BJ (cell line): ENCODE results near the gene FITM1. TPM values are rescaled to one million over a fixed set of nuclear protein-coding genes. Genes with fewer than 3 reads are reported as not detected.
A peak's percentile ranks its signal among the peaks of the same experiment; 100 is the strongest.

ENCODE experiments used
- CTCF ChIA-PET: fragments of 350-600 bp; formaldehyde crosslinking; extraction: SDS; loops from one replicate; lab custom pipeline; 2021; ENCODE audit warnings: antibody characterized with exemption, inconsistent platforms; lab: Yijun Ruan, JAX
- POLR2A ChIA-PET: fragments of 300-600 bp; sonication (Branson Sonifier 250); formaldehyde crosslinking; extraction: SDS; loops from one replicate; lab custom pipeline; 2021; ENCODE audit warnings: antibody characterized with exemption; lab: Charles Lee
- DNase-seq: peaks from one replicate; pipeline ENCODE4 v3.0.0-alpha.2; 2011; ENCODE audit warnings: low read depth
- H3K27me3 ChIP-seq: 2 replicates; pipeline ENCODE4 v1.6.0; 2011; ENCODE audit warnings: low read length; ENCODE audit not compliant: control insufficient read depth, insufficient read depth
- H3K36me3 ChIP-seq: 2 replicates; pipeline ENCODE4 v1.5.1; 2011; ENCODE audit warnings: low read length; ENCODE audit not compliant: control insufficient read depth, insufficient read depth
- H3K4me3 ChIP-seq: 2 replicates; pipeline ENCODE4 v1.5.1; 2011; ENCODE audit warnings: low read depth, mild to moderate bottlenecking, control low read depth, low read length
- polyA plus RNA-seq: library from polyadenylated mRNA; depleted of rRNA; stranded (reverse); fragments of >200 nt; gene quantifications from 2 replicates; pipeline ENCODE4 v1.2.3, GENCODE V29; 2011; rRNA removed
- small RNA-seq: library from RNA; depleted of rRNA; stranded (forward); fragments of <200 nt; gene quantifications from one replicate; pipeline ENCODE3, GENCODE V24; 2012; ENCODE audit warnings: low replicate concordance, low read depth; ENCODE audit not compliant: insufficient read length
- TF ChIP-seq, protein P1 (sequence below): IDR thresholded peaks from 2 replicates; pipeline ENCODE4 v1.5.1; 2011; ENCODE audit warnings: low read depth, mild to moderate bottlenecking, control low read depth, inconsistent platforms, low read length, moderate library complexity; ENCODE audit not compliant: insufficient read depth

The FITM1 gene
- polyA plus RNA-seq, 1 experiment: 0.10 TPM

DNA sequence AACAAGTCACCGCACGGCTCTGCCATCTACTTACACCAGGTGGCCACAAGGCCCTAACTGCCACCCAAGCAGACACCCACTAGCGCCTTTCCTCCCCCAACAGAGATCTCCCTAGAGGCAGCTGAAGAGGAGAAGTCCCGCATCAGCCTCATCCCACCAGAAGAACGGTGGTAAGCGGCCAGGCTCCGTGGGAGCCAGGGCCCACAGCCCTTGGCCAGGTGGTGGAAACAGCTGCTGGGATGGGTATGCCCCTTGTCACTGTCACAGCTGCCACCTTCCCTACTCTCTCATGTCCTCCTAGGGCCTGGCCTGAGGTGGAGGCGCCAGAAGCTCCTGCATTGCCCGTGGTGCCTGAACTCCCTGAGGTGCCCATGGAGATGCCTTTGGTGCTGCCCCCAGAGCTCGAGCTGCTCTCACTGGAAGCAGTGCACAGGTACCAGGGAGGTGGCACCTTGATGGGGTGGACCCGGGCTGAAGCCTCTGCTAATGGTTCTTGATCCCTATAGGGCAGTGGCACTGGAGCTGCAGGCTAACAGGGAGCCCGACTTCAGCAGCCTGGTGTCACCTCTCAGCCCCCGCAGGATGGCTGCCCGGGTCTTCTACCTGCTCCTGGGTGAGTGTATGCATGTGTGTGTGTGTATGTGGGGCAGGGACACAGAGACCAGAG lies 49.0 kb downstream of the FITM1 start:
- ChIA-PET POLR2A (interaction anchor here (0.6 to 1.4 kb wide), 2 partner anchors 18 to 619 kb away, joined by 4 to 5 read pairs; partner anchors contain the start of gene IRF9), CTCF (interaction anchor here (0.8 to 3.1 kb wide), 8 partner anchors 9 to 130 kb away, joined by 3 to 14 read pairs (median 3); partner anchors contain the start of genes CIDEB, IPO4, IRF9 and PSME2)
- Histone ChIP-seq H3K27me3 (no peaks in the 10 kb centered on the region), H3K4me3 (no peak overlapping the region), H3K36me3 (peaks cover 48% of the 10 kb centered on the region)
- TF ChIP-seq, protein P1, sequence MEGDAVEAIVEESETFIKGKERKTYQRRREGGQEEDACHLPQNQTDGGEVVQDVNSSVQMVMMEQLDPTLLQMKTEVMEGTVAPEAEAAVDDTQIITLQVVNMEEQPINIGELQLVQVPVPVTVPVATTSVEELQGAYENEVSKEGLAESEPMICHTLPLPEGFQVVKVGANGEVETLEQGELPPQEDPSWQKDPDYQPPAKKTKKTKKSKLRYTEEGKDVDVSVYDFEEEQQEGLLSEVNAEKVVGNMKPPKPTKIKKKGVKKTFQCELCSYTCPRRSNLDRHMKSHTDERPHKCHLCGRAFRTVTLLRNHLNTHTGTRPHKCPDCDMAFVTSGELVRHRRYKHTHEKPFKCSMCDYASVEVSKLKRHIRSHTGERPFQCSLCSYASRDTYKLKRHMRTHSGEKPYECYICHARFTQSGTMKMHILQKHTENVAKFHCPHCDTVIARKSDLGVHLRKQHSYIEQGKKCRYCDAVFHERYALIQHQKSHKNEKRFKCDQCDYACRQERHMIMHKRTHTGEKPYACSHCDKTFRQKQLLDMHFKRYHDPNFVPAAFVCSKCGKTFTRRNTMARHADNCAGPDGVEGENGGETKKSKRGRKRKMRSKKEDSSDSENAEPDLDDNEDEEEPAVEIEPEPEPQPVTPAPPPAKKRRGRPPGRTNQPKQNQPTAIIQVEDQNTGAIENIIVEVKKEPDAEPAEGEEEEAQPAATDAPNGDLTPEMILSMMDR: no peak
- DNase-seq: no peak

DNA sequence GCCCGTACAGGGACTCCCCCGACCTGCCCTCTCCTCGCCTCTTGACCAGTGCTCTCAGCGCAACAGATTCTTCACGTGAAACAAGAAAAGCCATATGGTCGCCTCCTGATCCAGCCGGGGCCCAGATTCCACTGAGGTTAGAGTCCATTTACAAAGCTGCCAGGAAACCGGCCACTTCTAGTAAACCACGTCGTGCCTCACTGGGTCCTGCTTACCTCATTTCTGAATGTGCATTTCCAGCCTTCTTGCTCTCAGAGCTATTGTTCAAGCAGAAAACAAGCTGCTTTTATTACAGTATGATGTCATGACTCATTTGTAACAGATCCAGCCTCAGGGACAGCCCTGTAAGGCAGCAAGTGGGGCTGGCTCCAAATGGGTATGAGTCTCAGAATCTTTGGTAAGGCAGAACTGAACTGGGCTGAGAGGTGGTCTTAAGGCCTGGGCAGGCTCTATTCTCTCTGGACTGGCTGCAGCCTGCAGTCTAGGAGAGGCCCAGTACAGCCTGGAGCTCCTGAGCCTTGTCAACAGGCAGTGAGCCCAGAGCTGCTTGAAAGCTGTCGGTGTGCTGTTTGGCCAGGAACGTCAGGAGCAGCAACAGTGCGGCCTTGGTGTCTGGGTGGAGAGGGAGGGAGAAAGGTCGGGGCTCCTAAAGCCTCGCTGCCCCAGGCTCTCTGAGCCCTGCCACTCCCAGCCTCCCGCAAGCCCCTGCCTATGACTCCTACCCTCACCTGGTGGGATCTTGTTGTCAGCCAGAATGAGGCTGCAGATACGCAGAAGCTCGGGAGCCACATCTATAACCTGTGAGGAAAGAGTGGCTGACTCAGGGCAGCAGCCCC lies 49.7 kb downstream of the FITM1 start:
- POLR2A ChIA-PET: interaction anchor here (0.6 to 1.4 kb wide), 2 partner anchors 19 to 44 kb away, joined by 3 to 5 read pairs; partner anchors contain the start of gene IRF9
- CTCF ChIA-PET: interaction anchor here (1.3 to 3.1 kb wide), 6 partner anchors 8 to 128 kb away, joined by 3 to 14 read pairs (median 4); partner anchors contain the start of genes CIDEB, IPO4, IRF9 and TINF2
- Histone ChIP-seq H3K36me3 (peaks cover 53% of the 10 kb centered on the region), H3K4me3 (no peak overlapping the region), H3K27me3 (no peaks in the 10 kb centered on the region)
- peak; percentile 84 for DNase-seq
- TF ChIP-seq, protein P1: no peak

DNA sequence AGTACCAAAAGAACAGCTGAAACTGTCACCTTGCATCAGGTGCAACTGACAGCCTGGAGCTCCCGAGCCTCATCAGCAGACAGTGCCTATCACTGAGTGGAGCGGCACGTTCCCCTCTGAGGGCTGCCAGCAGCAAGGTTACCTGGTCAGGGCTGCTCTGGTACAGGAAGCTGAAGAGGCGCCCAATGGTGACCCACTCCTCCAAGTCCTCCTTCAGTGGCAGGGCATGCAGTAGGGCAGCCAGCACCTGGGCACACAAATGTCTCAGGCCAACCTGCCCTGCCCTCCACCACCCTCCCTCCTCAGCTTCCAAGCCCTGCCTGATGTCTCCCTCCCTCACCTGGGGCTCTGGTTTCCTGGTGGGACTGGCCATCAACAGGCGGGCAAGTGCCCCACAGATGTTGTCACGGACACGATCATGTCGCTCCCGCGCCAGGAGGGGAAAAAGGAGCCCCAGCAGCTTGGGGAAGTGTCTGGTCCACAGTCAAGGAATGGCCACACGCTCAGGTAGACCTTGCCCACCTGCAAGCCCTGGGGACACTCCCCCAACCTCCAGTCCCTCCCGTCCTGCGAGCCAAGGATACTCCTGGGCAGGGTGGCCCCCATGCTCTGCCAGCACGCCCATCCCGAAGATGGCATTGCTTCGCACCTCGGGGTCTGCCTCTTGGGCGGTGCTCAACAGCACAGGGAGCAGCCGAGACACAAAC lies 51.1 kb downstream of the FITM1 start:
- POLR2A ChIA-PET: interaction anchor here (0.6 kb wide), 1 partner anchor 12 kb away, joined by 3 read pairs; no protein-coding TSS in a partner anchor
- Histone ChIP-seq H3K36me3 (peaks cover 60% of the 10 kb centered on the region), H3K27me3 (no peaks in the 10 kb centered on the region), H3K4me3 (no peak overlapping the region)
- TF ChIP-seq, protein P1: no peak
- no peak for DNase-seq
- CTCF ChIA-PET: interaction anchor here (3.1 kb wide), 1 partner anchor 20 kb away, joined by 14 read pairs; the partner anchor contains the start of gene IRF9

Small RNA genes lying within 50 kb of the gene (small RNA-seq; reads per million reads assigned to genes)
- gene IPO4 (not detected), gene IRF9 (not detected), gene RNA5SP383 (not detected)

Other genes with a start within 250 kb of the FITM1 start
- gene DHRS4, start 176.9 kb upstream of the FITM1 start, polyA plus RNA-seq: 24.3 and 24.7 TPM in 2 replicates
- 12.5 and 15.0 TPM in 2 replicates for gene DHRS4L2, start 141.7 kb upstream of the FITM1 start, polyA plus RNA-seq
- 0.02 and 0.04 TPM in 2 replicates for gene CARMIL3, start 78.7 kb upstream of the FITM1 start, polyA plus RNA-seq
- not detected in 2 replicates for gene CPNE6, start 59.1 kb upstream of the FITM1 start, polyA plus RNA-seq
- 141 and 227 TPM in 2 replicates for gene PCK2, start 36.3 kb upstream of the FITM1 start, polyA plus RNA-seq
- 41.5 and 50.0 TPM in 2 replicates for gene DCAF11, start 15.9 kb upstream of the FITM1 start, polyA plus RNA-seq
- gene NRL, start 15.7 kb upstream of the FITM1 start, polyA plus RNA-seq: 0.59 and 0.91 TPM in 2 replicates
- gene PSME1, start 5.5 kb downstream of the FITM1 start, polyA plus RNA-seq: 48.9 and 106 TPM in 2 replicates
- 6.9 and 13.3 TPM in 2 replicates for gene EMC9, start 10.9 kb downstream of the FITM1 start, polyA plus RNA-seq
- 165 and 178 TPM in 2 replicates for gene PSME2, start 16.0 kb downstream of the FITM1 start, polyA plus RNA-seq
- gene RNF31, start 16.8 kb downstream of the FITM1 start, polyA plus RNA-seq: 8.2 and 12.4 TPM in 2 replicates
- gene IRF9, start 30.6 kb downstream of the FITM1 start, polyA plus RNA-seq: 84.8 and 107 TPM in 2 replicates
- 2.7 and 5.5 TPM in 2 replicates for gene REC8, start 41.4 kb downstream of the FITM1 start, polyA plus RNA-seq
- gene IPO4, start 58.2 kb downstream of the FITM1 start, polyA plus RNA-seq: 11.5 and 26.8 TPM in 2 replicates
- 50.5 and 59.2 TPM in 2 replicates for gene TM9SF1, start 64.8 kb downstream of the FITM1 start, polyA plus RNA-seq
- gene TSSK4, start 75.0 kb downstream of the FITM1 start, polyA plus RNA-seq: not detected in 2 replicates
- 36.3 and 52.1 TPM in 2 replicates for gene CHMP4A, start 82.8 kb downstream of the FITM1 start, polyA plus RNA-seq
- gene MDP1, start 85.4 kb downstream of the FITM1 start, polyA plus RNA-seq: 16.3 and 19.3 TPM in 2 replicates
- gene NEDD8, start 101.7 kb downstream of the FITM1 start, polyA plus RNA-seq: 242 and 329 TPM in 2 replicates
- 103 and 116 TPM in 2 replicates for gene GMPR2, start 102.3 kb downstream of the FITM1 start, polyA plus RNA-seq
- gene TINF2, start 112.0 kb downstream of the FITM1 start, polyA plus RNA-seq: 37.2 and 41.7 TPM in 2 replicates
- 0.97 and 2.9 TPM in 2 replicates for gene TGM1, start 132.5 kb downstream of the FITM1 start, polyA plus RNA-seq
- gene RABGGTA, start 140.9 kb downstream of the FITM1 start, polyA plus RNA-seq: 23.2 and 52.5 TPM in 2 replicates
- gene DHRS1, start 169.1 kb downstream of the FITM1 start, polyA plus RNA-seq: 40.5 and 57.1 TPM in 2 replicates
- gene NOP9, start 169.2 kb downstream of the FITM1 start, polyA plus RNA-seq: 13.9 and 16.3 TPM in 2 replicates
- 0.63 and 0.98 TPM in 2 replicates for gene CIDEB, start 177.3 kb downstream of the FITM1 start, polyA plus RNA-seq
- 0.98 and 1.6 TPM in 2 replicates for gene LTB4R2, start 179.5 kb downstream of the FITM1 start, polyA plus RNA-seq
- 2.5 and 2.6 TPM in 2 replicates for gene LTB4R, start 180.8 kb downstream of the FITM1 start, polyA plus RNA-seq
- 4.1 and 6.8 TPM in 2 replicates for gene ADCY4, start 204.4 kb downstream of the FITM1 start, polyA plus RNA-seq
- 4.3 and 4.4 TPM in 2 replicates for gene RIPK3, start 209.3 kb downstream of the FITM1 start, polyA plus RNA-seq
- gene NFATC4, start 237.5 kb downstream of the FITM1 start, polyA plus RNA-seq: 95.8 and 151 TPM in 2 replicates